KOPT-K1 (cell line): ENCODE measurements around the gene ARHGEF7.
A peak's percentile ranks its signal among the peaks of the same experiment; 100 is the strongest.
"Not testable (repeated sequence)": the region's sequence is repeated elsewhere in the genome, so short reads cannot be mapped to it uniquely, and the experiment has no call there.

Experiments
- H3K27ac ChIP-seq: fragments of 200-600 bp; sonication (generic); 2 replicates; pipeline ENCODE4 v1.5.1; 2016; ENCODE audit warnings: antibody characterized with exemption, mild to moderate bottlenecking, low read depth, low read length; ENCODE audit not compliant: poor library complexity, severe bottlenecking
- H3K36me3 ChIP-seq: fragments of 200-600 bp; sonication (generic); 2 replicates; pipeline ENCODE4 v1.5.1; 2017; ENCODE audit warnings: antibody characterized with exemption, mild to moderate bottlenecking, low read length, moderate library complexity; ENCODE audit not compliant: insufficient read depth
- H3K9me3 ChIP-seq: fragments of 200-600 bp; sonication (generic); 2 replicates; pipeline ENCODE4 v1.5.1; 2017; ENCODE audit warnings: antibody characterized with exemption, low read length, mild to moderate bottlenecking; ENCODE audit not compliant: insufficient read depth, poor library complexity, severe bottlenecking

ARHGEF7 gene

DNA sequence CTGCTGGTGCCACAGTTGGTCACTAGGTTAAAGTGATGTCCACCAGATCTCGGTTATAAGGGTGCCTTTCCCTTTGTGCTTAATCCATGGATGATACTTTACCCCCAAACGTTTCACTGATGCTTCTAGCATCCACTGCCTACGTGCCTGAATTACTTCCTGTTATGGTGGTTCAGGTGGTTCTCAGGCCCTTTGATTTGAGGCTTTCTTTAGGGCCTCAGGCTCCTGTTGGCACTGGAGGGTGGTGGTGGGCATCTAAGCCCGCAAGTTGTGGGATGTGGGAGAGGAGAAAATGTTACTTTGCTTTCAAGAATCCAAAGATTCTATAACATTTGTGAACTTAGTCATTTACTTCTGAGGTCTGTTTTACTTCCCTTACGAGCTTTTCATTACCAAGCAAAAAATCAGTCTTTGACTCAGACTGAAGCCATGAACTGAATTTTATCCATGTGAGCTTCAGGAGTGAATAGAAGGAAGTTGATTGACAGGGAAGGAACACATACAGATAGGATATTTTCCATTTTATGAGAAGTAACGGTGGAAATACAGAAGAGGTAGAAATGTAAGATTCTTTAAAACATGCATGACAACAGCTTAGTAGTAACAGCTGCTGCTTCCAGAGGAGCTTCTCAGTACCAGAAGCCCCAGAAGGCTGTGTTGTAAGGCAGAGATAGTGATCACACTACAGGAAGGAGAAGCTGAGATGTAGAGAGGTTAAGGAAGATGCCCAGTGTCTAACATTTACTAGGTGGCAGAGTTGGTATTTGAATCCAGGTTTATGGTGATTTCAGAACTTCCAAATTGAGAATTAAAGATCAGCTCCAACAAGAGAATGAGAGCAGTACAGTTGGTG, 65.0 kb downstream of the ARHGEF7 start:
- peak overlapping the region; percentile 76 for H3K27ac ChIP-seq
- 0 out of 2 replicates have a peak, but pooled peaks cover 2% of the 10 kb centered on the region for H3K36me3 ChIP-seq
- no peaks in the 10 kb centered on the region for H3K9me3 ChIP-seq

DNA sequence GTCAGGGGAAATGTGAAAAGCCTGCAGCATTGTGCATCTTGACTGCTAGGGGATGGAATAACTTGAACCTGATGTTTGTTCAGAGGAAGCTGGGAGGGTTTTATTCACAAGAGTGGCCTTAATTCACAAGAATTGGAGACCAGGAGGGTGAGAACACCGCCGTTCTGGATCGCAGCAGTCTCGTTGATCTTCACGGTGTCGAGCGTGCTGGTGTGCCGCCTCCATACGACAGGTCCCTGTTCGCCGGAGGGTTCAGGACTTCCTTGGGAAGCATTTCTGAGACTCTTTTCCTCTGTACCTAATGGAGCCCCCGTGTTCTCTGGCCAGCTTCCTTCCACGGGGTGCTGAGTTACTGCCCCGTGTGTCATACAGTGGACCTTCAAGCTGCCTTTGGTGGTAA, 66.9 kb downstream of the ARHGEF7 start:
- H3K27ac ChIP-seq, result peak overlapping the region; percentile 76
- H3K9me3 ChIP-seq, result no peaks in the 10 kb centered on the region
- no peaks in the 10 kb centered on the region for H3K36me3 ChIP-seq

DNA sequence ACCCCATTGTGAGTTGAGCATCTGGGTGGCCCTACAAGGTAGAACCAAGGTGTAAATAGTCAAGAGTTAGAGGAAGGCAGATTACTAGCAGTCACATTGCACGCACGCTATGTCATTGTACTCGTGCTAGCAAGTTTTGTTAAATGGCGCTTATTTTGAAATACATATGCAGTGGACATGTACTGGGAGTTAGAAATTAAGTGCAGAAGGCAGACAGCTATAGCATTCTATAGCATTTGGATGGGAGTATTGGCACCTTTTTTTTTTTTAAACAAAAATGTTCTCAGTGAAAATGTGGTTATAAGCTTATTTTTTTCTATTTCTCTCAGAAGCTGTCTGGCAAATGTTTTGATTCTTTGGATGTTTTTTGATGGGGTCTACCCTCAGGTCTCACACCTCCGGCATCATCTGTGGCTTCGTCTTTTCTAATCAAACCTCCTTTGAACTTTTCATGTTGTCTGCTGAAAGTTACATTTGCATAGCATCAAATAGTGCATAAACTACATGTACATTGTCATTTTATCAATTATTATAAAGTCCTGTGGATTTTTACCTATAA, 68.1 kb downstream of the ARHGEF7 start:
- H3K27ac ChIP-seq, result peak overlapping the region; percentile 71
- no peaks in the 10 kb centered on the region for H3K9me3 ChIP-seq
- H3K36me3 ChIP-seq, result no peaks in the 10 kb centered on the region

DNA sequence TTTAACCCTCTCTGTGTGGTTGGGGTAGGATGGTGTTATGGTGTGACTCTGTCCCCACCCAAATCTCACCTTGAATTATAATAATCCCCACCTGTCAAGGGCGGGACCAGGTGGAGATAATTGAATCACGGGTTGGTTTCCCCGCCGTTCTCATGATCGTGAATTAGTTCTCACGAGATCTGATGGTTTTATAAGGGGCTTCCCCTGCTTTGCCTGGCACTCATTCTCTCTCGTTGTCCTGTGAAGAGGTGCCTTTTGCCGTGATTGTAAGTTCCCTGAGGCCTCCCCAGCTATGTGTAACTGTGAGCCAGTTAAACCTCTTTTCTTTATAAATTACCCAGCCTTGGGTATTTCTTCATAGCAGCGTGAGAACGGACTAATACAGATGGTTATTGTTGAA, 68.8 kb downstream of the ARHGEF7 start:
- peak overlapping the region; percentile 71 for H3K27ac ChIP-seq
- H3K9me3 ChIP-seq, result no peaks in the 10 kb centered on the region
- no peaks in the 10 kb centered on the region for H3K36me3 ChIP-seq

DNA sequence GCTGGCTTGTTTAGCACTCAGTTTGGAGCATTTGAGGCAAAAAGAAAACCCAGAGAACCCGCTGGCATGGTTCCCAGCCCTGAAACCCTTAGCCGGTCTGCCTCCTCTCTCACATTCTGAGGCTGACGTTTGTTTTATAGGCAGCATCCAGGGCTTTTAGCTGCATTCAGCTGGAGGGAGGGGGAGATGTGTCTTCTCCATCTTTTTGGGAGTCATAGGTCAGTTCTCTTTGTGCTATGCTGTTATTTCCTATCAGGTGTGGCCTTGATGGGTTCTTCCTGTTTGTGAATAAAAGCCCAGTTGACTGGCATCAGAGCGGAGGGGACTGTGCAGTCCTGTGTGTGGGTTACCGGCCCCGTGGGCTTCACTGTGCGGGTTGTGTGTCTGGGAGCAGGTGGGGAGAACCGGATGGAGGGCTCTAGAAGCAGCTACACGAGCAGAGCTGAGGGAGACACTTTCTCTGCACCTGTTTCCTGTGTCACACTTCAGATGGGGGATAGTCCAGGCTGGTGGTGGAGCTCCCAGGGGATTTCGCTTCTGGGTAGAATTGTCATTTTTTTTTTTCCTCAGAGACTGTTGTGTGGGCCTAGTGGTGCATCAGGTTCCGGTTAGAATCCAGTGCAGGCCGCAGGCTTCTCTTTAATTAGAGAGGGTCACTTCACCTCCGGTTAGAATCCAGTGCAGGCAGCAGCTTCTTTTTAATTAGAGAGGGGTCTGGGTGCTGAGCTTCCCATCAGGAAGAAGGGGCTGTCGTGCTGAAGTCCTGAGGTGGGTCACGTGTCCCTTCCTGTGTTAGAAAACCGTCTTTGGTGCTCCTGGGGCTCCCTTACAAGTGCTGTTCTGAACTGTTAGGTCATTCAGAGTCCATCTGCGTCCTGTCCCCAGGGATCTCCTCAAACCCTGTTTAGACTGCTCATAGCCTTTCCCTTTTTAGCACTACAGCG, 69.6 kb downstream of the ARHGEF7 start:
- H3K9me3 ChIP-seq, result no peaks in the 10 kb centered on the region
- peak overlapping the region; percentile 71 for H3K27ac ChIP-seq
- no peaks in the 10 kb centered on the region for H3K36me3 ChIP-seq

DNA sequence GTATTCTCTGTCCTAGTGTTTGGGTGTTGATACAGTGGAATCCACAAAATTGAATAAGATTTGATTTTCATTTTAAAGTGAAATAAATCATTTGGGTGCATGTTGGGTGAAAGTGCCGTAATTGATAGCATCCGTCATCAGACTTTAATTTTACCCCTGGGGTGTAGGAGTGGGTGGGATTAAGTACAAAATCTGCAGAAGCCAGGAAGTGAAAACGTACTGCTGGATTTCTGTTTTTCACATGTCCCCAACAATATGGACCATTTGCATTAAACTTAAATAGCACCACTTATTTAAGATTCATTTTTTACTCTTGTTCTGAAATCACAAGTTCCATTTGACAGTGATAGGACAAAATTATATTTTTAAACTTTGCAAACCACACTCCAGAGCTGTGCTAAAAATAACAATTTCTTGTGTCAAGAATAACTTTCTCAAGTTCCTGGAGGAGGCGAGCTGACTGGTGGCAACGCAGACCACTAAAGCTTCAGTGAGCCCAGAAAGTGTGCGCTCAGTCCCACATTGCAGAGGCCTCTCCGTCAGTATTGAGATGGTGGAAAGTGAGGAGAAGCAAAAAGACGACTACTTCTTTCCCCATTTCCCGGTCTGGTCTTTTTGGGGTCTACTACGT, 71.3 kb downstream of the ARHGEF7 start:
- Histone ChIP-seq H3K27ac (peak overlapping the region; percentile 71), H3K36me3 (no peaks in the 10 kb centered on the region), H3K9me3 (peaks cover 4% of the 10 kb centered on the region)

DNA sequence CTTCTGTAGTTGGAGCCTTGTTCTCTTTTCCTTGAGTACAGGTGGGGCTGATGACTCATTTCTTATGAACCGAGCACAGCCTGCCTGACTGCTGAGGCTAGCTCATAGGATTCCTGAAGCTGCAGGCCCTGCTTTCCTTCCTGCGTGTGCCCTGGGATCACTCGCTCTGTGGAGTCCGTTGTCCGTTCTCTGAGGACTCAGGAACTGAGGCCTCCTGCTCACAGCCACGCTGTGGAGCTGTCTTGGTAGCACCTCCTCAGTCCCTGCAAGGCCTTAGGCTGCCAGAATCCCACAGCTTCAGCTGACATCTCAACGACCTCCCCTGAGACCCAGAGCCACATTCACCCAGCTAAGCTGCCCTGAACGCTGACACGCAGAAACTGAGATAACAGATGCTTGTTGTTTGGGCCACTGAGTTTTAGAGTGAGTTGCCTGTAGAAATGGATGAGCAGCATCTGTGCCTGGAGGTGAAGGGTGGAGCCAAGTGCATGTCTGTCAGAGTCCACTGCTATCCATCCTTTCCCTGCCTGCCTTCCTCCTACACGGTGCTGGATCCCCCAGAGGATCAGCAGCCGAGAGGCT, 72.9 kb downstream of the ARHGEF7 start:
- H3K27ac ChIP-seq, result peak overlapping the region; percentile 72

DNA sequence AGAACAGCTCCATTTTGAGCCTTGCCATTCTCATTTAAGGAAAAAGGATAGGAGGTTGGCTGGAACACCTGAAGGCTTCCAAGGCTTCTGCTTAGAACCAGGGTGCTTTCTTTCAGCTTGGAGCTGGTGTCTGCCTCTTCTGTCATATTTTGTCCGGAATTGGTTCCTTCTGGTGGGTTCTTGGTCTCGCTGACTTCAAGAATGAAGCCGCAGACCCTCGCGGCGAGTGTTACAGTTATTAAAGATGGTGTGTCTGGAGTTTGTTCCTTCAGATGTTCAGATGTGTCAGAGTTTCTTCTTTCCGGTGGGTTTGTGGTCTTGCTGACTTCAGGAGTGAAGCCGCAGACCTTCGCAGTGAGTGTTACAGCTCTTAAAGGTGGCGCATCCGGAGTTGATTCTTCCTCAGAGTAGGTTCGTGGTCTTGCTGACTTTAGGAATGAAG, 74.0 kb downstream of the ARHGEF7 start:
- not testable (repeated sequence) for H3K36me3 ChIP-seq
- H3K27ac ChIP-seq, result peak overlapping the region; percentile 72

More for the DNA sequence above, 72.9 kb downstream of the ARHGEF7 start:
- H3K36me3 ChIP-seq, result no peaks in the 10 kb centered on the region; the same call in 1 of the 2 replicates
- H3K9me3 ChIP-seq, result peaks cover 21% of the 10 kb centered on the region

DNA sequence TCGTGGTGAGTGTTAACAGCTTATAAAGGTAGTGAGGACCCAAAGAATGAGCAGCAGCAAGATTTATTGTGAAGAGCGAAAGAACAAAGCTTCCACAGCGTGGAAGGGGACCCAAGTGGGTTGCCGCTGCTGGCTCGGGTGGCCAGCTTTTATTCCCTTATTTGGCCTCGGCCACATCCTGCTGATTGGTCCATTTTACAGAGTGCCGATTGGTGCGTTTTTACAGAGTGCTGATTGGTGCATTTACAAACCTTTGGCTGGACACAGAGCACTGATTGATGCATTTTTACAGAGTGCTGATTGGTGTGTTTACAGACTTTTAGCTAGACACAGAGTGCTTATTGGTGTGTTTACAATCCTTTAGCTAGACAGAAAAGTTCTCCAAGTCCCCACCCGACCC, 74.4 kb downstream of the ARHGEF7 start:
- not testable (repeated sequence) for H3K36me3 ChIP-seq
- peak overlapping the region; percentile 72 for H3K27ac ChIP-seq
- H3K9me3 ChIP-seq, result peaks cover 34% of the 10 kb centered on the region

More for the DNA sequence above, 74.0 kb downstream of the ARHGEF7 start:
- peaks cover 30% of the 10 kb centered on the region for H3K9me3 ChIP-seq

DNA sequence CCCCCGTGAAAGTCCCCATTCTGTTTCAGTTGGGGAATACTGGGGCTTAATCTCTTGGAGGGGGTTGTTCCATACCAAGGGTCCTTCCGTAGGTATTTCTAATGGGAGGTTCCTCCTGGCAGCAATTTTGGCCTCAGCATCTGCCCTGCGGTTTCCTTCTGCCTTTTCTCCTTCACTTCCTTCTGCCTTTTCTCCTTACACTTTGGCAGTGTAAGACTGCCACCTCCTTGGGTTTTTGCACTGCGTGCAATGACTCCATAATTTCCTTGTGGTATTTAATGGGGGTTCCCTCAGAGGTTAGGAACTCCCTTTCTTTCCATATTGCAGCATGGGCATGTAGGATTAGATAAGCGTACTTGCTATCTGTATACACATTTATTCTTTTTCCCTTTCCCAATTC, 78.1 kb downstream of the ARHGEF7 start:
- peaks cover 36% of the 10 kb centered on the region for H3K36me3 ChIP-seq
- H3K9me3 ChIP-seq, result peaks cover 56% of the 10 kb centered on the region
- not testable (repeated sequence) for H3K27ac ChIP-seq

DNA sequence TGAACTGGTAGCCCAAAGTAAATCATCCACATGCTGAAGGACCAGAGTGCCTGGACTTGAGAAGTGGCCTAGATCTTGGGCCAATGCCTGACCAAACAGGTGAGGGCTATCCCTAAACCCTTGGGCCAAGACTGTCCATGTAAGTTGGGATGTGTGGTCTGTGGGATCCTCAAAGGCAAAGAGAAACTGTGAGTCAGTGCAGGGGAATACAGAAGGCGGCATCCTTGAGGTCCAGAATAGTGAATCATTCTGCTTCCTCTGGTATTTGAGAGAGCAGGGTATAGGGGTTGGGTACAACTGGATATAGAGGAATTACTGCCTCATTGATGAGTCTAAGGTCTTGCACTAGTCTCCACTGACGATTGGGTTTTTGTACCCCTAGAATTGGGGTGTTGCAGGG, 79.5 kb downstream of the ARHGEF7 start:
- H3K36me3 ChIP-seq, result peaks cover 45% of the 10 kb centered on the region
- not testable (repeated sequence) for H3K27ac ChIP-seq
- peaks cover 58% of the 10 kb centered on the region for H3K9me3 ChIP-seq

DNA sequence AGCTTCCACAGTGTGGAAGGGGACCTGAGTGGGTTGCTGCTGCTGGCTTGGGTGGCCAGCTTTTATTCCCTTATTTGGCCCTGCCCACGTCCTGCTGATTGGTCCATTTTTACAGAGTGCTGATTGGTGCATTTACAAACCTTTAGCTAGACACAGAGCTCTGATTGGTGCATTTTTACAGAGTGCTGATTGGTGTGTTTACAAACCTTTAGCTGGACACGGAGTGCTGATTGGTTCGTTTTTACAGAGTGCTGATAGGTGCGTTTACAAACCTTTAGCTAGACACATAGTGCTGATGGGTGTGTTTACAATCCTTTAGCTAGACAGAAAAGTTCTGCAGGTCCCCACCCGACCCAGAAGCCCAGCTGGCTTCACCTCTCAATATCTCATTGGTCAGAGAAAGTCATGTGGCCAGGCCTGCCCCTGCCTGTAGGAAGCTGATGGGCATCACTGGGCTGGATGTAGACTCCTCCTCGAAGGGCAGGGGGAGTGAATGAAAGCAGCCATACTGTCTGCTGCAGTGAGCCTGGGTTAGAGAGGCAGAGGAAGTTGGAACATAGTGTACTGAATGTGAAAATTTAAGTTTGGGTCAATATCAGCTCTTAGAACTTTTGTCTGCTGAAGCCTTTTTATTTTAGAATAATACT, 83.7 kb downstream of the ARHGEF7 start:
- Histone ChIP-seq H3K36me3 (peaks cover 55% of the 10 kb centered on the region), H3K9me3 (peaks cover 30% of the 10 kb centered on the region)
- H3K27ac ChIP-seq, result not testable (repeated sequence)

DNA sequence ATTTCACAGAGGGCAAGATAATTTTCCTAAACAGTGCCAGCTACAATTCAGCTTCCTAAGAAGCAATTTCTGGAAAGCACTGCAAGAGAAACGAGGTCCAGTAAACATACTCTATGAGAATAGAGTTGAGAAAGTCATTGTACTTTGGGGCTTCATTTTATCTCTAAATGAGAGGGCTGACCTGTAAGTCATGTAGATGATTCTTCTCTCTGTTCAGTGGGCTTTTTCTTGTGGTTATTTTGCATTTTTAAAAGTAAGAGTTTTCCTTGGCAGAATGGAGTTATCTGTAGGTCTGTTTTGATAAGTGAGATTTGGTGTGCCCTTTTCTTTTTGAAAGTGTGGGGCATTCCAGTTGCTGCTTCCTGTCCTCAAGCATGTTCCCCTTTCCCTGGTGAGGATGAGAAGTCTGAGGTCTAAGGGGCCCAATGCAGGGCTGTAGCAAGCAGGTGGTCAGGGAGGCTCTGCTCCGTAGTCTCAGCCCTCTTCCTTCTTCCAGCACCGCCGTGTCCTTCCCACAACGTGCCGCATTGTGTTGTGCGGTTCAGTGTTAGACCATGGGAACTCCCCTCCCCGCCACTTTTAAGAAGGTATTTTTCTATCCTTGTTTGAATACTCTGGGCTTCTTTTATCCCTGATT, 86.3 kb downstream of the ARHGEF7 start:
- peak overlapping the region; percentile 1 for H3K27ac ChIP-seq
- peaks cover 46% of the 10 kb centered on the region for H3K36me3 ChIP-seq
- peaks cover 17% of the 10 kb centered on the region for H3K9me3 ChIP-seq
